EL (cell line): ENCODE data around the gene CLIC3.

Experiments used
- DNase-seq: peaks from one replicate; pipeline ENCODE4 v3.0.0-alpha.2; 2016

Gene CLIC3

GRCh38 chr9:136950656-136951276 is 45.6 kb downstream of the CLIC3 start:
- no peak for DNase-seq

GRCh38 chr9:136949817-136950655 is 46.3 kb downstream of the CLIC3 start:
- peak; percentile 89 for DNase-seq

GRCh38 chr9:136949239-136949816 is 47.0 kb downstream of the CLIC3 start:
- DNase-seq: no peak

GRCh38 chr9:136947955-136948510 is 48.3 kb downstream of the CLIC3 start:
- peak; percentile 60 for DNase-seq

- DNase-seq: no peak
Measured at GRCh38 chr9:136947028-136947891, 49.1 kb downstream of the CLIC3 start.

- no peak for DNase-seq
Measured at GRCh38 chr9:136946228-136947027, 49.9 kb downstream of the CLIC3 start.

- DNase-seq: no peak
Measured at GRCh38 chr9:136945333-136946227, 50.8 kb downstream of the CLIC3 start.
